SK-N-MC (cell line): Measurements from ENCODE around the gene SYNPO.

ENCODE experiments used
- DNase-seq: peaks from one replicate; pipeline ENCODE4 v3.0.0-alpha.2; 2011; ENCODE audit warnings: low read depth, low spot score
- H3K27ac ChIP-seq: fragments of 200-600 bp; sonication (generic); 2 replicates; pipeline ENCODE4 v1.5.1; 2016; ENCODE audit warnings: mixed run types
- H3K36me3 ChIP-seq: fragments of 200-600 bp; sonication (generic); 2 replicates; pipeline ENCODE4 v1.6.1; 2017; ENCODE audit warnings: antibody characterized with exemption, low read length, mixed read lengths; ENCODE audit not compliant: insufficient read depth
- H3K4me3 ChIP-seq: fragments of 200-600 bp; sonication (generic); 2 replicates; pipeline ENCODE4 v1.5.1; 2016
- H3K9ac ChIP-seq: fragments of 200-600 bp; sonication (generic); 2 replicates; pipeline ENCODE4 v1.8.0; 2017; ENCODE audit warnings: mixed run types, mixed read lengths; ENCODE audit not compliant: insufficient read length
- H3K9me3 ChIP-seq: fragments of 200-600 bp; sonication (generic); 2 replicates; pipeline ENCODE4 v1.6.1; 2017; ENCODE audit warnings: low read depth, mild to moderate bottlenecking, antibody characterized with exemption, low read length, moderate library complexity, mixed read lengths
- EZH2 ChIP-seq: fragments of 200-600 bp; sonication (generic); IDR thresholded peaks from one replicate; pipeline ENCODE4 v1.6.1; 2017; ENCODE audit warnings: antibody characterized with exemption
- FOXP2 ChIP-seq: optimal IDR thresholded peaks from 2 replicates; pipeline ENCODE3; 2011; ENCODE audit warnings: mild to moderate bottlenecking, moderate library complexity; ENCODE audit not compliant: insufficient read depth; ENCODE audit errors: extremely low read length, control extremely low read depth
- POLR2AphosphoS5 ChIP-seq: IDR thresholded peaks from 2 replicates; pipeline ENCODE4 v1.6.1; 2012; ENCODE audit warnings: mild to moderate bottlenecking, low read depth, low read length, borderline replicate concordance

SYNPO gene

GRCh38 chr5:150604894-150605440, 35.5 kb upstream of the SYNPO start:
- Histone ChIP-seq H3K36me3 (no peaks in the 10 kb centered on the region), H3K27ac (0 out of 2 replicates have a peak overlapping the region, but pooled peaks have one; percentile 12), H3K4me3 (no peak overlapping the region), H3K9ac (no peak overlapping the region), H3K9me3 (no peaks in the 10 kb centered on the region)
- DNase-seq: no peak
- no peak for TF ChIP-seq FOXP2

- no peaks in the 10 kb centered on the region for H3K9me3 ChIP-seq
- H3K4me3 ChIP-seq: no peak overlapping the region
- H3K36me3 ChIP-seq: no peaks in the 10 kb centered on the region
- no peak for TF ChIP-seq FOXP2
- TF ChIP-seq EZH2: no peak
- no peak for TF ChIP-seq POLR2AphosphoS5
- DNase-seq: no peak
- no peak overlapping the region for H3K9ac ChIP-seq
- no peak overlapping the region for H3K27ac ChIP-seq
These were observed 34.9 kb upstream of the SYNPO start for GRCh38 chr5:150605546-150605945.

- TF ChIP-seq EZH2 (no peak), POLR2AphosphoS5 (no peak), FOXP2 (no peak)
- H3K36me3 ChIP-seq: no peaks in the 10 kb centered on the region
- no peak for DNase-seq
- no peak overlapping the region for H3K4me3 ChIP-seq
- no peaks in the 10 kb centered on the region for H3K9me3 ChIP-seq
- H3K9ac ChIP-seq: no peak overlapping the region
- H3K27ac ChIP-seq: no peak overlapping the region; the same call in 1 of the 2 replicates
These were observed 34.0 kb upstream of the SYNPO start for GRCh38 chr5:150606476-150606875.

GRCh38 chr5:150607105-150607504, 33.4 kb upstream of the SYNPO start:
- TF ChIP-seq POLR2AphosphoS5 (no peak), EZH2 (no peak), FOXP2 (no peak)

GRCh38 chr5:150607991-150608390, 32.5 kb upstream of the SYNPO start:
- Histone ChIP-seq H3K9me3 (no peaks in the 10 kb centered on the region), H3K27ac (no peak overlapping the region), H3K36me3 (no peaks in the 10 kb centered on the region), H3K4me3 (no peak overlapping the region), H3K9ac (no peak overlapping the region)
- no peak for DNase-seq
- no peak for TF ChIP-seq POLR2AphosphoS5
- TF ChIP-seq FOXP2: no peak
- no peak for TF ChIP-seq EZH2

More at GRCh38 chr5:150607105-150607504, 33.4 kb upstream of the SYNPO start:
- H3K36me3 ChIP-seq: no peaks in the 10 kb centered on the region
- DNase-seq: no peak
- no peak overlapping the region for H3K27ac ChIP-seq
- no peak overlapping the region for H3K4me3 ChIP-seq
- H3K9me3 ChIP-seq: no peaks in the 10 kb centered on the region
- H3K9ac ChIP-seq: no peak overlapping the region

- Histone ChIP-seq H3K36me3 (no peaks in the 10 kb centered on the region), H3K9ac (no peak overlapping the region), H3K27ac (no peak overlapping the region), H3K9me3 (no peaks in the 10 kb centered on the region), H3K4me3 (no peak overlapping the region)
- TF ChIP-seq POLR2AphosphoS5 (no peak), EZH2 (no peak), FOXP2 (no peak)
- DNase-seq: no peak
These were observed 31.5 kb upstream of the SYNPO start for GRCh38 chr5:150608991-150609390.

GRCh38 chr5:150609843-150610584, 30.4 kb upstream of the SYNPO start:
- no peak for TF ChIP-seq POLR2AphosphoS5
- TF ChIP-seq FOXP2: no peak
- no peak for TF ChIP-seq EZH2
- Histone ChIP-seq H3K27ac (no peak overlapping the region), H3K9ac (no peak overlapping the region), H3K36me3 (no peaks in the 10 kb centered on the region), H3K9me3 (no peaks in the 10 kb centered on the region), H3K4me3 (no peak overlapping the region)
- DNase-seq: no peak

GRCh38 chr5:150611026-150611425, 29.4 kb upstream of the SYNPO start:
- Histone ChIP-seq H3K27ac (no peak overlapping the region), H3K9ac (no peak overlapping the region), H3K36me3 (no peaks in the 10 kb centered on the region), H3K9me3 (no peaks in the 10 kb centered on the region), H3K4me3 (no peak overlapping the region)
- no peak for DNase-seq
- TF ChIP-seq EZH2 (no peak), FOXP2 (no peak), POLR2AphosphoS5 (no peak)
